GDM1 (cell line): Measurements from ENCODE around the gene MSX1.

Source experiments
- DNase-seq: peaks from one replicate; lab custom pipeline; 2025; lab: John Stamatoyannopoulos, UW

MSX1 gene

GRCh38 chr4:4858527-4859324, 739 bp upstream of the MSX1 start:
- no peak for DNase-seq

GRCh38 chr4:4859799-4860599, 534 bp downstream of the MSX1 start:
- no peak for DNase-seq

GRCh38 chr4:4860600-4861389, 1.3 kb downstream of the MSX1 start:
- DNase-seq = no peak

DNA sequence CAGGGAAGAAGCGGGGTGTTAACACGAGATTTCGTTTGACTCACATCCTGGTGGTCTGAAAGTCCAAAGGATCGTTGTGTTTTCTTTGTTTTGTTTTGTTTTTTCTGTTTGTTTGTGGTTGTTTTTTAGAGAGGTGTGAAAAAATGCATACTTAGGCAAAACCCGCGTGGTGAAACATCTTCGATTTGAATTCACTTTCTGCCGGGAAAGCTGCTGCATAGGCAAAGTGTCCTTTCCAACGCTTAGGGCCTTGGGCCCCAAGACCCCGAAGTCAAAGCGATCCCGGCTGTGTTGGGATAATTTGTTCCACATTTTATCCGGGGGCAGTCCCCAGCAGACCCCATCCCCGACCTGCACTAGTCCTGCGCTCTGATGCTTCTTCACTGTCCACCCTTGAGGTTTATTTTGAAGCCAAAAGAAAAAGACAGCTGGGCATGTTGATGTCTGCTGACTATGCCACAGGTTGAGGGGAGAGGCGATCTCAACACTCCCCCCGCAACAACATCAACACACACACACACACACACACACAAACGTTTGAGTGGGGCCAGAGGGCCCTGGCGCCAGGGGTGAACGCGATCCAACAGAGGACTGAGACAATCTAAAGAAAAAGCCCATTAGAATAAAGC, 2.0 kb downstream of the MSX1 start:
- DNase-seq = no peak

DNA sequence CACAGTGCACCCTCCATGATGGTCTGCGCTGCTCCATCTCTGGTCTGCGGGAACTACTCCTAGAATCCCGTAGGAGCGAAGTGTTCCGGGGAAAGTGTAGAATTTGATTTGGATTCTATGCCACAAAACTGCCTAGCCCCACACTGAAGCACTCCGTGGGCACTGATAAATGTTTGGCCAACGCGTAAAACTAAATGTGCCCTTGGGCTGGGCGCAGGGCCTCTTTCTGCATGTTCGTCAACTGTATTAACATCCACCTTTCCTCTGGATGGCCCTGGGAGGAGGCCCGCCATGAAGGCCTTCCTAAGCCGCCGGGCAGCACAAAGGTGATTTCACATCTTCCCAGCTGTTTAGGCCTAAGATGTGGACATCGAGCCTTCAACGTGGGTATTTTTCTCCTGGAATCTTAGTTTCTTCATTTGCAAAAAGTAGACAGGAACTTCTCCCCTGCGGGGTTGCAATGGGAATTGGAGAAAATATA, 2.6 kb downstream of the MSX1 start:
- no peak for DNase-seq

GRCh38 chr4:4862665-4863482, 3.4 kb downstream of the MSX1 start:
- DNase-seq = no peak

GRCh38 chr4:4864443-4864939, 5.0 kb downstream of the MSX1 start:
- no peak for DNase-seq

DNA sequence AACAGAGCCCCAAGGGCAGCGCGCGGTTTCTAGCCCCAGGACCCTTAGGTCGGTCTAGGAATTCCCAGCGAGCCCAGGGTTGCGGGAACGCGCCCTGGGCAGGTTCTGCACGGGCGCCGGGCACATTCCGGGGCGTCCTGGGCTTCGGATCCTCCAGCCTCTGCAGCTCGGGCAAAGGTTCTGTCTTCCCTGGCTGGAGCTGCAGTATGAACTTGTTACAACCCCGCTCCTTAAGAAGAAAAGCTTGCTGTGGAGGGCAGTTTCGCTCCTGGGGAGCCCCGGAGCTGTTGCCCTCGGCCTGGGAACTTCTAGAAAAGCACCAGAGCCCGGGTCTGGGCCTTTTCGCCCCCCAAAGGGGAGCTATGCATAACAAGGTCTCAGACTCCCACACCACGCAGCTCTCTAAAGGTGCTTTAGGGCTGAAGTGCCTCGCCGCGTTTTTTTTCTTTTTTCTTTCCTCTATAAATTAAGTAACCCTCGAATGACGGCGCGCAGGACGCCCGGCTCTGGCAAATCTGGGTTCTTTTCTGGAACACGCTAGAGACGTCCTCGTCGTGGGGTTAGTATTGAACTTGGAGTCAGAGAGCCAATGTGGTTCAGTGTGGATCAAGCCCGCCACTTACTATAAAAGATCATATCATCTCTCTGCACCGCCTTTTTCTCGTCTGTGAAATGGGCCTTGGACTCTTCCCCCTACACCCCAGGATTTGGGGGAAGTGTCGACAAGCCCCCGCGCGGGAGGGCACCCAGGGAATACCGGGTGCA, 5.7 kb downstream of the MSX1 start:
- DNase-seq = no peak

DNA sequence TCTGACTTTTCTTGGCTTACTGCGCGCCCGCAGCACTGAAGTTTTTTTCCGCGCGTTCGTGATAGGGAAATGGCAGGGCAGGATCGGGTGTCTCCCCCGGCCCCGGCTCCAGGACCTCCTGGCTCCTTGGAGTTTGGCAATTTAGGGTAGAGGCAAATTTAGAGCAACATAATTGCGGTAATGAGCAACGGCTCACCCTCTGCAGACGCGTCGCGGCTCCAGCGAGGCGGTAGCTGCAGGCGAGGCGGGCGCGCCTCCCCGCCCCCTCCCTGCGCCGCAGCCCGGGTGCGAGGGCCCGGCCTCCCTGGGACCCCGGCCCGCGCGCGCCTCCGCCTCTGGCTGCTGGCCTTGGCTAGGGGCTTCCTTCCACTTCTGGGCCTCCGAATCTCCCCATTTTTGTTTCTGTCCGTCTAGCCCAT, 6.2 kb downstream of the MSX1 start:
- no peak for DNase-seq

GRCh38 chr4:4866124-4866865, 6.8 kb downstream of the MSX1 start:
- DNase-seq = no peak

DNA sequence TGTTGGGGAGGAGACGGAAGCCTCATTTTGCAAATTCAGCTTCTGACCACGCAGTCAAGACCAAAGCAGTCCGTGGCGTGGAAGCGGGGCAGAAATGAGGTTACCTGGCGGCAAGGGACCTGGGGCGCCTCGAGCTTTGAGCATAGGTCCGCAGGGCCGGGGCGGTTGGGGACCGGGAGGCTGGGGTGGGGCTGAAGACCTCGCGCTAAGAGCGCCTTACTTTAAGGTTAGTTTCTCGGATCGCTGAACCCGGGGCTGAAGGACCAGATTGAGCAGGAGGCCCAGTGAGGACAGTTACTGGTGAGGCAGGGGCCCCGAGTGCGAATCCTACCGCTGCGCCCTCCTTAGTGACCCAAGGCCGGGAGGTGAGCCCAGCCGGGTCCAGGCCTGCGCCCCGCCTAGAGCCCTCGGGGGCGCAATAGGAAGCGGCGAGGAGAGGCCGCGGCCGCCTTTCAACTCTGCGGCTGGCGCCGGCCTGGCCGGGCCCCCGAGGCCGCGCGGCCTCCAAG, 7.5 kb downstream of the MSX1 start:
- no peak for DNase-seq

- DNase-seq = no peak
Observed at GRCh38 chr4:4867375-4868039, 8.0 kb downstream of the MSX1 start.

GRCh38 chr4:4868040-4868757, 8.7 kb downstream of the MSX1 start:
- DNase-seq = no peak

DNA sequence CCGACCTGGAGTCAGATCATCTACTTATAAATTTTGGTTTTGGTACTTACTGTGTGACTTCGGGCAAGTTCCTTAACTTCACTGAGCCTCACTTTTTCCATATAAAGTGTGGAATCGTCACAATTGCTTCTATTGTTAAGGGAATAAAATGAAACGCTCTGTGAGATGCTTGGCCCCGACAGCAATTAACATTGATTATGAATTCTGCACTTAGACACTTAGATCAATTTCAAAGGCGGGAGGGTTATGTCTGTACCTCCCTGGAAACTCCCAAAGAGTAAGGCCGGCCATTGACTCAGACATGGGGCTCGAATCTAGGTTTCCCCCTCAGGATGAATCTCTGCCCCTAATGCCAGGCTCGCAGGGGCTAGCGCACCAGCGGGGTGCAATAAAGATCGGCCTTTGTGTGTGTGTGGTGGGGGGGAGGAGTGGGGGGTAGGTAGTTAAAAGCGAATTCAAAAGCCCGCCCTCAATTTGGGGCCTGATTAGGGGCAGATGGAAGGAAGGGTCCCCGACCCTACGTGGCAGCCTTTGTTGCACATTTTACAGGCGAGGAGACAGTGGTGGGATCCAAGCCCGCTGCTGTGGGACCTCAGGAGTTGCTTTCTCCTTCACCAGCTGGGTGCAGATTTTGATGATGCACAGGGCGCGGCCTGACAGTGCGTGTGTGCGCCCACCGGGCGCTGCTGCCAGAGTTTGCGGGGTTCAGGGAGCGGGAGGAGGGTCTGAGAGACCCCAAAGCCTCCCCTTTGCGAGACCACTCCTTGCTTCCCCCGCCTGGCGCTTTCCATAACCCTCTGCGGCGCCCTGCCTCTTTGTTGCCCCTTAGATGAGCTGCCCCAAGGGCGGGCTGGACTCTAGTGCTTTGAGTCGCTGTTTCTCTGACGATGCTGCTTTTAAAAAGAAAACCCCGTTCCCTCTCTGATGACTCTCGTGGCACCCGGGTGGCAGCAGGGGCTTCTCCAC, 9.6 kb downstream of the MSX1 start:
- no peak for DNase-seq

DNA sequence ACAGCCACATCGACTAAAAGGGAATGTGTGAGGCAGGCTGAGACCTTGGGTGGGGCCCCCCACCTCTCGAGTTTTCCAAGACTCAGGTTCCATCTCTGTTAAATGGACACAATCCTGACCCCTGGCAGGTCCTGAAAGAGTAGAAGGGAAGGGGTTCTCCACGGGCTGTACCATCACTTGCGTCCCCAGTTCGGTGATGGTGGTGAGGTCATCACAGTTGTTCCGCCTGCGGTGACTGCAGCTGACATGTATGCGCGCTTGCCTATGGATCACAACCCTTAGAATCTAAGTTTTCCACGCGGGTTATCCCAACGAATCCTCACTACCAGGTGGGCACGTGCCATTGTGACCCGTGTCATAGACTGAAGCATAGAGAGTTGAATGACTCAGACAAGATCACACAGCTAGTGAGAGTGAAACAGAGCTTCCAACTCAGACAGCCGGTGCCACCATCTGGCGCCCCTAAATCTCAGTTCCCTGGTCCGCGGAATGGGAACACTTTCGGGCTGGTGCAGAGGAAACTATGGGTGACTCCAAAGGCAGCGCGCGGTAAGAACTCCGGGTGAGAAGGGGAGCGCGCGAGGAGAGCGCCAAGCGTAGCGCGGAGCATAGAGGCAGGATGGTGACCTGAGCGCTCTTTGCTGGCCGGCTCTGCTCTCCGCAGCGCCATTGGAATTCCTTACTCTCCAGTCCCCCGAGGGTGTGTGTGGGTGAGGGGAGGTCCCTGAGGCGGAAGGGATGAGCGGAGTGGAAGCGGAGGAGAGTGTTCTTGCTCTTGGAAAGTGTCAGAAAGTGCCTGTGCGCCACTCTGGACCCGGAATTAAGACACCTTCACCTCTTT, 10.5 kb downstream of the MSX1 start:
- no peak for DNase-seq
